ENCODE results near the gene MDGA2. TPM values are rescaled to one million over a fixed set of nuclear protein-coding genes. Genes with fewer than 3 reads are reported as not detected.

The MDGA2 gene
- total and polyA plus RNA-seq, 2 of the 4 experiments (the other 2 are of a cell fraction) = 0.02 TPM; not detected in 1

DNA sequence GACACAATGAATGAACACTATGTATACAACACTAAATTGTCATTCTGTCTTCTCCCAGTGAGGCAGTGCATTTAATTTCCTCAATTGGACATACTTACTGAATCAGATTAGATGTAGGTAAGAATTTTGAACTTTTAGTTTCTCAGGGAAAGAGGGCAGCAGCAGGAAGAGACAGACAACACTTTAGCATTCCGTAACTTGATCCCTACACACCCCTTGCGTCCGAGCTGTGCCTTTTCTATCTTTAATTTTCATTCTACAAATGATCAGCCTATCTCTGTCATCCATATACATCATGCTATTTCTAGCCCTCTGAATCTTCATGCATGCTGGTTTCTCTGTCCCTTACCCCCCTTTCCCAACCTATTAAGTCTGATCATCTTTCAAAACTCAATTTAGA lies 665.8 kb downstream of the MDGA2 start:
- WGBS, 2 experiments (ENCODE audit: extremely low coverage in 2 of 2, insufficient read length in 1 of 2) = 21% methylated on average over 3 of the region's 3 CpGs; no CpG with 5 or more reads in 1 of the 2 experiments
- no peaks in the 10 kb centered on the region for H3K9me1 ChIP-seq (ENCODE audit: insufficient read depth, low read length)
- H2AK5ac ChIP-seq (ENCODE audit: low read depth, low read length) = no peak overlapping the region
- H3K14ac ChIP-seq (replicated peaks; ENCODE audit: low read depth, low read length) = no peak overlapping the region
- no peaks in the 10 kb centered on the region for H3K4me1 ChIP-seq (ENCODE audit: control insufficient read depth, insufficient read depth, low read length)
- CTCF ChIA-PET = no interaction called here
- intact Hi-C loops (cut with micrococcal nuclease) (no loop called here), dilution Hi-C loops (cut with HindIII; ENCODE audit: low sequenced_read_pairs, unreplicated experiment) (no loop called here), in situ Hi-C loops (cut with MboI; ENCODE audit: low sequenced_read_pairs) (no loop called here)
- no peaks in the 10 kb centered on the region for H4K20me1 ChIP-seq (ENCODE audit: insufficient read depth, low read length)
- no peak overlapping the region for H3K23ac ChIP-seq (ENCODE audit: low read depth, low read length)
- H3K4ac ChIP-seq (ENCODE audit: low read depth, low read length) = no peak overlapping the region
- no peak overlapping the region for H2BK20ac ChIP-seq (ENCODE audit: low read depth, low read length)
- no peak overlapping the region for H2BK5ac ChIP-seq (ENCODE audit: low read depth, low read length, poor library complexity, severe bottlenecking)
- H2AFZ ChIP-seq (replicated peaks; ENCODE audit: low read length, poor library complexity) = no peak overlapping the region
- ATAC-seq (ENCODE audit: low read depth) = no peak
- H3K27ac ChIP-seq (ENCODE audit: insufficient read depth, low read length) = no peak overlapping the region
- H2BK120ac ChIP-seq (ENCODE audit: low read depth, low read length) = no peak overlapping the region
- no peaks in the 10 kb centered on the region for H3K79me1 ChIP-seq (ENCODE audit: low read depth in 1 of 2, low read length in 2 of 2)
- H3K18ac ChIP-seq (ENCODE audit: low read depth, low read length) = no peak overlapping the region
- no peak overlapping the region for H3K4me2 ChIP-seq (ENCODE audit: low read depth, low read length)
- H4K5ac ChIP-seq (ENCODE audit: low read depth, low read length) = no peak overlapping the region
- H3K4me3 ChIP-seq (ENCODE audit: insufficient read depth, low read depth, low read length) = no peak overlapping the region
- H3K9me3 ChIP-seq (ENCODE audit: control insufficient read depth, insufficient read depth, low read length) = no peaks in the 10 kb centered on the region
- no peak overlapping the region for H4K91ac ChIP-seq (ENCODE audit: insufficient read depth, low read depth, low read length)
- no peak for DNase-seq
- no peak overlapping the region for H2AK9ac ChIP-seq (replicated peaks; ENCODE audit: low read depth, low read length, poor library complexity)
- BruUV-seq (replicated peaks) = no TSS peak
- H2BK15ac ChIP-seq (ENCODE audit: low read depth, low read length) = no peak overlapping the region
- no peaks in the 10 kb centered on the region for H3K27me3 ChIP-seq (ENCODE audit: control insufficient read depth, insufficient read depth, low read length)
- no peak overlapping the region for H4K8ac ChIP-seq (ENCODE audit: low read depth in 2 of 2, low read length in 2 of 2)
- H3K56ac ChIP-seq (ENCODE audit: extremely low read depth, insufficient read depth, low read length) = no peak overlapping the region
- no peak for TF ChIP-seq FOS (IDR thresholded peaks at IDR 0.05; ENCODE audit: low read depth, low read length)
- TF ChIP-seq SMC3 (IDR thresholded peaks at IDR 0.05; ENCODE audit: low read depth, low read length) = no peak
- TF ChIP-seq, protein P1, sequence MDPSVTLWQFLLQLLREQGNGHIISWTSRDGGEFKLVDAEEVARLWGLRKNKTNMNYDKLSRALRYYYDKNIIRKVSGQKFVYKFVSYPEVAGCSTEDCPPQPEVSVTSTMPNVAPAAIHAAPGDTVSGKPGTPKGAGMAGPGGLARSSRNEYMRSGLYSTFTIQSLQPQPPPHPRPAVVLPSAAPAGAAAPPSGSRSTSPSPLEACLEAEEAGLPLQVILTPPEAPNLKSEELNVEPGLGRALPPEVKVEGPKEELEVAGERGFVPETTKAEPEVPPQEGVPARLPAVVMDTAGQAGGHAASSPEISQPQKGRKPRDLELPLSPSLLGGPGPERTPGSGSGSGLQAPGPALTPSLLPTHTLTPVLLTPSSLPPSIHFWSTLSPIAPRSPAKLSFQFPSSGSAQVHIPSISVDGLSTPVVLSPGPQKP (IDR thresholded peaks at IDR 0.05; ENCODE audit: borderline replicate concordance, low read depth, low read length) = no peak
- TF ChIP-seq MXI1 (IDR thresholded peaks at IDR 0.05; ENCODE audit: borderline replicate concordance, low read depth, low read length) = no peak
- TF ChIP-seq BHLHE40 (IDR thresholded peaks at IDR 0.05; ENCODE audit: low read depth, low read length) = no peak
- TF ChIP-seq CEBPB (IDR thresholded peaks at IDR 0.05; ENCODE audit: low read depth, low read length) = no peak
- no peak for TF ChIP-seq RFX5 (IDR thresholded peaks at IDR 0.05; ENCODE audit: low read depth, low read length)
- no peak for TF ChIP-seq CHD1 (IDR thresholded peaks at IDR 0.05; ENCODE audit: low read depth, low read length)
- TF ChIP-seq RCOR1 (IDR thresholded peaks at IDR 0.05; ENCODE audit: insufficient replicate concordance, low read length) = no peak
- no peak for TF ChIP-seq MAFK (IDR thresholded peaks at IDR 0.05; ENCODE audit: low read depth, low read length)
- TF ChIP-seq POLR2A (IDR thresholded peaks at IDR 0.05; ENCODE audit: low read depth, low read length) = no peak
- TF ChIP-seq MAZ (IDR thresholded peaks at IDR 0.05; ENCODE audit: borderline replicate concordance, low read depth, low read length) = no peak
- TF ChIP-seq, protein P2, sequence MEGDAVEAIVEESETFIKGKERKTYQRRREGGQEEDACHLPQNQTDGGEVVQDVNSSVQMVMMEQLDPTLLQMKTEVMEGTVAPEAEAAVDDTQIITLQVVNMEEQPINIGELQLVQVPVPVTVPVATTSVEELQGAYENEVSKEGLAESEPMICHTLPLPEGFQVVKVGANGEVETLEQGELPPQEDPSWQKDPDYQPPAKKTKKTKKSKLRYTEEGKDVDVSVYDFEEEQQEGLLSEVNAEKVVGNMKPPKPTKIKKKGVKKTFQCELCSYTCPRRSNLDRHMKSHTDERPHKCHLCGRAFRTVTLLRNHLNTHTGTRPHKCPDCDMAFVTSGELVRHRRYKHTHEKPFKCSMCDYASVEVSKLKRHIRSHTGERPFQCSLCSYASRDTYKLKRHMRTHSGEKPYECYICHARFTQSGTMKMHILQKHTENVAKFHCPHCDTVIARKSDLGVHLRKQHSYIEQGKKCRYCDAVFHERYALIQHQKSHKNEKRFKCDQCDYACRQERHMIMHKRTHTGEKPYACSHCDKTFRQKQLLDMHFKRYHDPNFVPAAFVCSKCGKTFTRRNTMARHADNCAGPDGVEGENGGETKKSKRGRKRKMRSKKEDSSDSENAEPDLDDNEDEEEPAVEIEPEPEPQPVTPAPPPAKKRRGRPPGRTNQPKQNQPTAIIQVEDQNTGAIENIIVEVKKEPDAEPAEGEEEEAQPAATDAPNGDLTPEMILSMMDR (conservative IDR thresholded peaks at IDR 0.05; ENCODE audit: low read depth, low read length) = no peak
- no peak for TF ChIP-seq RAD21 (IDR thresholded peaks at IDR 0.05; ENCODE audit: low read length)
- no peaks in the 10 kb centered on the region for H3K36me3 ChIP-seq (ENCODE audit: control insufficient read depth, insufficient read depth, low read length)
- POLR2A ChIA-PET (ENCODE audit: unreplicated experiment) = no interaction called here
- H3K9ac ChIP-seq (ENCODE audit: low read depth, low read length) = no peak overlapping the region

All from IMR-90 (cell line).